SK-N-MC (cell line): ENCODE results near the gene CLIP2.
"Not testable (repeated sequence)": the region's sequence is repeated elsewhere in the genome, so short reads cannot be mapped to it uniquely, and the experiment has no call there.

ENCODE experiments used
- EZH2 ChIP-seq: fragments of 200-600 bp; sonication (generic); IDR thresholded peaks from one replicate; pipeline ENCODE4 v1.6.1; 2017; ENCODE audit warnings: antibody characterized with exemption
- FOXP2 ChIP-seq: optimal IDR thresholded peaks from 2 replicates; pipeline ENCODE3; 2011; ENCODE audit warnings: mild to moderate bottlenecking, moderate library complexity; ENCODE audit not compliant: insufficient read depth; ENCODE audit errors: extremely low read length, control extremely low read depth

GRCh38 chr7:74393722-74394121, 104.5 kb downstream of the CLIP2 start:
- TF ChIP-seq EZH2, FOXP2: not testable (repeated sequence)
